Measurements from ENCODE around the gene RNF138.

The RNF138 gene

DNA sequence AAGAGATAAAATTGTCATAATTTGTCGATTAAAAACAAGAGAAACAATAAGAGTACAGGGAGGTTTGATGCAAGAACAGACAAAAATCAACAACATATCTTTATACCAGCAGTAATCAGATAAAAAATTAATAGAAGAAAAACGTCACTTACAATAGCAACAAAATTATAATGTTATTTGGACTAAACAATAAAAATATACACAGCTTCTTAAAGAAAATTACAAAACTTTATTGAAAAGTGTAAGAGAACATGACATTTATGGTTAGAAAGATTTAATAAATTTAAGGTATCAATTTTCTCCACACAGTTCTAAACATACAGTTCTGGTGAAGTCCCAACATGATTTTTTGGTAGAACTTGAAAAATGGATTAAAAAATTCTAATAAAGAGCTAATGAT, 12.8 kb downstream of the RNF138 start:
- TF ChIP-seq, protein P1, sequence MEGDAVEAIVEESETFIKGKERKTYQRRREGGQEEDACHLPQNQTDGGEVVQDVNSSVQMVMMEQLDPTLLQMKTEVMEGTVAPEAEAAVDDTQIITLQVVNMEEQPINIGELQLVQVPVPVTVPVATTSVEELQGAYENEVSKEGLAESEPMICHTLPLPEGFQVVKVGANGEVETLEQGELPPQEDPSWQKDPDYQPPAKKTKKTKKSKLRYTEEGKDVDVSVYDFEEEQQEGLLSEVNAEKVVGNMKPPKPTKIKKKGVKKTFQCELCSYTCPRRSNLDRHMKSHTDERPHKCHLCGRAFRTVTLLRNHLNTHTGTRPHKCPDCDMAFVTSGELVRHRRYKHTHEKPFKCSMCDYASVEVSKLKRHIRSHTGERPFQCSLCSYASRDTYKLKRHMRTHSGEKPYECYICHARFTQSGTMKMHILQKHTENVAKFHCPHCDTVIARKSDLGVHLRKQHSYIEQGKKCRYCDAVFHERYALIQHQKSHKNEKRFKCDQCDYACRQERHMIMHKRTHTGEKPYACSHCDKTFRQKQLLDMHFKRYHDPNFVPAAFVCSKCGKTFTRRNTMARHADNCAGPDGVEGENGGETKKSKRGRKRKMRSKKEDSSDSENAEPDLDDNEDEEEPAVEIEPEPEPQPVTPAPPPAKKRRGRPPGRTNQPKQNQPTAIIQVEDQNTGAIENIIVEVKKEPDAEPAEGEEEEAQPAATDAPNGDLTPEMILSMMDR (IDR thresholded peaks at IDR 0.05) = no peak

- TF ChIP-seq, protein P1 (IDR thresholded peaks at IDR 0.05) = no peak
These were observed 18.3 kb downstream of the RNF138 start for GRCh38 chr18:32110005-32110404.

- TF ChIP-seq, protein P1 (IDR thresholded peaks at IDR 0.05) = no peak
These were observed 20.0 kb downstream of the RNF138 start for GRCh38 chr18:32111706-32112105.

- TF ChIP-seq, protein P1 (IDR thresholded peaks at IDR 0.05) = no peak
These were observed 21.2 kb downstream of the RNF138 start for GRCh38 chr18:32112826-32113225.

DNA sequence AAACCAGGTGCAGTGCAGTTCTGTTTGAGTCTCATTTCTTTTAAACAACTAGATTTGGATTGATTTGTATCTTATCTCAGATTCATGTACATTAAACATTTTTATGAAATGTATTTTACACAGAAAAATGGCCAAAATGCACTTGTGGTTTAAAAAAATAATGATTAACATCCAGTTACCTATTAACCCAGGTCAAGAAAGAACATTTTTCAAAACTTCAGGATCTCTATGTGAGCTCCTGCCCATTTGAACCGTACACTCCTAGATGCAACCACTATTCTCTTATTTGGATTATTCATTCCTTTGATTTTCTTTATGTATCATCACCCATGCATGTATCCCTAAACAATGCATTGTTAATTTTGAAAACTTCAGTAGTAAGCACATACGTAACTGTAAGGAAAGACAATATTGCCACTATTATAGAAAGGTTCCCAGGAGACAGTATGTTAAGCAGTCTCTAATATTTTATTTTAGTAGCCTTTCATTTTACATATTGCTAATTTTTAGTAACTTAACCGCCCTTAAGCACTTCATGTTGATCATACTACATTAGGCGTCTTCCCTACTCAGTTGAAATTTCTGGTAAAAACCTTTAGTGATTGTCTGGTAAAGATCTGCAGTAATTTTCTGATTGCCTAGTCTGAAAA, 22.7 kb downstream of the RNF138 start:
- TF ChIP-seq, protein P1 (IDR thresholded peaks at IDR 0.05) = no peak

- TF ChIP-seq, protein P1 (IDR thresholded peaks at IDR 0.05) = no peak
These were observed 30.4 kb downstream of the RNF138 start for GRCh38 chr18:32122039-32122438.

DNA sequence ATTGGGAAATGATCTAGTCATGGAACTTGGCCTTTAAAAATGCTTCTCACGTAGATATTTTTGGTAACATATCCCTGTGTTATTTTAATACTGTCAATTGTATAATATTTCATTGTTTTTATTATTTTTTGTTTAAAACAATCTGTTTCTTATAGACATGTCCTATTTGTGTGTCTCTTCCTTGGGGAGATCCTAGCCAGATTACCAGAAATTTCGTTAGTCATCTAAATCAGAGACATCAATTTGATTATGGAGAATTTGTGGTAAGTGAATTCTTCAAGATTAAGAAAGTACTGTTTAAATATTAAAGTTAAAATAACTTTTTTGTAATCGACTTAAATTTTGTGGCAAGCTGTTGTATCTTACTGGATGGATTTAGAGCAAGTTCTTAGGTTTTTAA, 34.9 kb downstream of the RNF138 start:
- TF ChIP-seq, protein P1 (IDR thresholded peaks at IDR 0.05) = no peak

DNA sequence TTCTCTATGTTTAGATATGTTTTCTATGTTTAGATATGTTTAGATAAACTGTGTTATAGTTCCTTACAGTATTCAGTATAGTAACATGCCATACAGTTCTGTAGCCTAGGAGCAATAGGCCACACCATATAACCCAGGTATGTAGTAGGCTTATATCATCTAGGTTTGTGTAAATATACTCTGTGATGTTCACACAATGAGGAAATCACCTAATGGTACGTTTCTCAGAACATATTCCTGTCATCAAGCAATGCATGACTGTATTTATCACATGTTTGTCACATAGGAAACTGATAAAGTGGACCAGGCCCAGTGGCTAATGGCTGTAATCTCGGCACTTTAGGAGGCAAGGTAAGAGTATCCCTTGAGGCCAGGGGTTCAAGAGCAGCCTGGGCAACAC, 44.0 kb downstream of the RNF138 start:
- TF ChIP-seq, protein P1 (IDR thresholded peaks at IDR 0.05) = no peak
